ENCODE measurements around the gene CNDP1. TPM values are rescaled to one million over a fixed set of nuclear protein-coding genes. Genes with fewer than 3 reads are reported as not detected.

Gene CNDP1
- total RNA-seq, 1 donor from 2014 or later, result not detected

GRCh38 chr18:74579496-74580065 lies 45.3 kb downstream of the CNDP1 start:
- H3K27ac ChIP-seq, result no peak overlapping the region
- H3K4me3 Mint-ChIP-seq, result no peak overlapping the region
- no peak overlapping the region for H3K4me3 ChIP-seq
- peak; percentile 39 for DNase-seq (ENCODE audit: low spot score)
- H3K79me2 ChIP-seq (ENCODE audit: low read depth), result no peaks in the 10 kb centered on the region
- no peaks in the 10 kb centered on the region for H3K36me3 ChIP-seq
- no peaks in the 10 kb centered on the region for H3K4me1 Mint-ChIP-seq
- H3K9ac ChIP-seq, result no peak overlapping the region
- H3K36me3 Mint-ChIP-seq, result no peaks in the 10 kb centered on the region
- TF ChIP-seq EZH2 (IDR thresholded peaks at IDR 0.05) (no peak), CTCF (IDR thresholded peaks at IDR 0.05) (no peak), EZH2phosphoT487 (IDR thresholded peaks at IDR 0.05) (no peak)
- H3K9me3 Mint-ChIP-seq, result no peaks in the 10 kb centered on the region
- H3K4me2 ChIP-seq, result no peak overlapping the region
- no peaks in the 10 kb centered on the region for H3K27me3 ChIP-seq
- peaks cover 8% of the 10 kb centered on the region for H3K4me1 ChIP-seq
- no peak overlapping the region for H3K27ac Mint-ChIP-seq
- H3K9me3 ChIP-seq (ENCODE audit: low read depth), result no peaks in the 10 kb centered on the region
- peaks cover 4% of the 10 kb centered on the region for H3K27me3 Mint-ChIP-seq (ENCODE audit: insufficient read depth, low read depth)
- H3F3A ChIP-seq (ENCODE audit: low read depth), result no peaks in the 10 kb centered on the region
- no peak overlapping the region for H2AFZ ChIP-seq (replicated peaks)
- H4K20me1 ChIP-seq (ENCODE audit: low read depth), result no peaks in the 10 kb centered on the region

- TF ChIP-seq EZH2phosphoT487 (IDR thresholded peaks at IDR 0.05) (no peak), CTCF (IDR thresholded peaks at IDR 0.05) (no peak), EZH2 (IDR thresholded peaks at IDR 0.05) (no peak)
Observed at GRCh38 chr18:74582642-74583041, 48.3 kb downstream of the CNDP1 start.

GRCh38 chr18:74587441-74587840 lies 53.1 kb downstream of the CNDP1 start:
- no peak for DNase-seq (ENCODE audit: low spot score)
- H3K9me3 Mint-ChIP-seq, result no peaks in the 10 kb centered on the region
- Histone ChIP-seq H3K9ac (no peak overlapping the region), H3F3A (ENCODE audit: low read depth) (no peaks in the 10 kb centered on the region), H3K27me3 (peaks cover 38% of the 10 kb centered on the region), H3K9me3 (ENCODE audit: low read depth) (no peaks in the 10 kb centered on the region), H3K36me3 (no peaks in the 10 kb centered on the region), H3K4me3 (no peak overlapping the region), H3K4me1 (no peaks in the 10 kb centered on the region), H3K79me2 (ENCODE audit: low read depth) (no peaks in the 10 kb centered on the region), H2AFZ (replicated peaks) (no peak overlapping the region), H4K20me1 (ENCODE audit: low read depth) (no peaks in the 10 kb centered on the region), H3K4me2 (no peak overlapping the region), H3K27ac (no peak overlapping the region)
- H3K27me3 Mint-ChIP-seq (ENCODE audit: insufficient read depth, low read depth), result peaks cover 2% of the 10 kb centered on the region
- H3K27ac Mint-ChIP-seq, result no peak overlapping the region
- H3K36me3 Mint-ChIP-seq, result peaks cover 2% of the 10 kb centered on the region
- no peak for TF ChIP-seq EZH2 (IDR thresholded peaks at IDR 0.05)
- TF ChIP-seq CTCF (IDR thresholded peaks at IDR 0.05), result no peak
- no peak for TF ChIP-seq EZH2phosphoT487 (IDR thresholded peaks at IDR 0.05)
- no peak overlapping the region for H3K4me3 Mint-ChIP-seq
- no peaks in the 10 kb centered on the region for H3K4me1 Mint-ChIP-seq

More at GRCh38 chr18:74582642-74583041, 48.3 kb downstream of the CNDP1 start:
- Mint-ChIP-seq H3K9me3 (no peaks in the 10 kb centered on the region), H3K4me3 (no peak overlapping the region), H3K27ac (no peak overlapping the region), H3K4me1 (no peaks in the 10 kb centered on the region), H3K27me3 (ENCODE audit: insufficient read depth, low read depth) (peaks cover 4% of the 10 kb centered on the region), H3K36me3 (no peaks in the 10 kb centered on the region)
- Histone ChIP-seq H2AFZ (replicated peaks) (no peak overlapping the region), H3F3A (ENCODE audit: low read depth) (no peaks in the 10 kb centered on the region), H3K4me1 (peaks cover 2% of the 10 kb centered on the region), H3K36me3 (no peaks in the 10 kb centered on the region), H3K27me3 (peaks cover 21% of the 10 kb centered on the region), H3K4me2 (no peak overlapping the region), H3K9ac (no peak overlapping the region), H4K20me1 (ENCODE audit: low read depth) (no peaks in the 10 kb centered on the region), H3K79me2 (ENCODE audit: low read depth) (no peaks in the 10 kb centered on the region), H3K9me3 (ENCODE audit: low read depth) (no peaks in the 10 kb centered on the region), H3K4me3 (no peak overlapping the region), H3K27ac (no peak overlapping the region)
- no peak for DNase-seq (ENCODE audit: low spot score)
